Stimulated activated CD4-positive, alpha-beta T cell treated with anti-CD3 and anti-CD28 coated beads, Interleukin-2, amount 100 ng/mL, for 48 hours (primary cell): ENCODE results near the gene NPHP3.

Experiments used
- DNase-seq, 2 donors: peaks; one replicate each; pipeline ENCODE4 v3.0.0-alpha.2; 2020

Gene NPHP3

DNA sequence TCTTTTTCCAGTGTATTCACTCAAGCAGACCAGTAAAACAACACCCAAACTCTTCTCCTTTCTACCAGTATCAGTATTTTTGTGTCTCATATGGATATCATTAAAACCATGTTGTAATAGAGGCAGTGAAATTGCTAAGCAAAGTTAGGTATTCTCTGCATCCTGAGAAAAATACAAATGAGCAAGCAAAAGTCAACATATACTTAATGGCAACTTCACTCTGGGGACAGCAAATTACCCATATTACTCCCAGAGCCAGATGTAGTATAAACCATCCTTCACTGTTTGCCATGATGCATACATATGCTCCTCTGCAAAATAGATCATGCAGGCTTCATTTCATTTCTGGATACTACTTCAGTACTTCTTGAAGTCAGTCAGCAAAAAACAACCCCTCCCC, 40.0 kb downstream of the NPHP3 start:
- DNase-seq = no peak

DNA sequence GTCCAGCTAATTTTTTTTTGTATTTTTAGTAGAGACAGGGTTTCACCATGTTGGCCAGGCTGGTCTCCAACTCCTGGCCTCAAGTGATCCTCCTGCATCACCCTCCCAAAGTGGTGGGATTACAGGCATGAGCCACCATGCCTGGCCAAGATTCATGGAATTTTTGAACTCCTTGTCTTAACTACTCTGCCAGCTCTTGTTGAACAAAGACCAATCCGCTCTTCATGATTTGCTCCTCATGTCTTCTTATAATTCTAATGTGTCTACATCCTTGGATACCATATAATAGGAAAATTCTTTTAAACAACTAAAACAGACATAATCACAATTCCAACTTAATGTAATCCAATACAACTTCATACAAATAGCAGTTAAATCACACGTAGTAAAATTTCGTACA, 40.8 kb downstream of the NPHP3 start:
- no peak for DNase-seq

DNA sequence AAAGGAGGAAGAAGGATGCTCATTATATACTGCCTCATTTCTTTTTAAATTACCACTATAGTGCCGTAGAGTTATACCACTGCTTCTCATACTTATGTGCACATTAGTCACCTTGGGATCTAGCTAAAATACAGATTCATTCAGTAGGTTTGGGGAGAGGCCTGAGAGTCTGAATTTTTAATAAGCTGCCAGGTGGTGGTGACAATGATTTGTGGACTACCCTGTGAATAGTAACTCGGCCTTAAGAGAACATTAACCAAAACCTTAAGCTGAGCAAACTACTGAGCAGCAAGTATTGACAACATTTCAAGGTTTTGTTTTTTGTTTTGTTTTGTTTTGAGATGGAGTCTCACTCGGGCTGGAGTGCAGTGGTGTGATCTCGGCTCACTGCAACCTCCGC, 42.3 kb downstream of the NPHP3 start:
- no peak for DNase-seq

DNA sequence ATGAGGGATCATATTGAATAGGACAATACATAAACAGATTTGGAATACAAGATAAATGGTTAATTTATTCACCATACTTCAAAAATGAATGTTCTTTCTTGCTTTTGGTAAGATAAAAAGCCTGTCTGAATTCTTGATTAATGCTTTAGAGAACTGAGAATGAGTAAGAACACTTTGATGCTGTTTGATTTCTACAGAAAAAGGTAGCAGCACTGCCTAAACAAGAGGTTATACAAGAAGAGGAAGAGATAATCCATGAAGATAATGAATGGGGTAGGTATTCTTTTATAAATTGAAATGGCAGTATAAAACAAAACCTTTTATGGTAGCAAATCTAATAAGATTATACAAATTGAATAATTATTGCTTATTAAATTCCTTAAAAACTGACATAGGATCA, 46.8 kb downstream of the NPHP3 start:
- DNase-seq = no peak

DNA sequence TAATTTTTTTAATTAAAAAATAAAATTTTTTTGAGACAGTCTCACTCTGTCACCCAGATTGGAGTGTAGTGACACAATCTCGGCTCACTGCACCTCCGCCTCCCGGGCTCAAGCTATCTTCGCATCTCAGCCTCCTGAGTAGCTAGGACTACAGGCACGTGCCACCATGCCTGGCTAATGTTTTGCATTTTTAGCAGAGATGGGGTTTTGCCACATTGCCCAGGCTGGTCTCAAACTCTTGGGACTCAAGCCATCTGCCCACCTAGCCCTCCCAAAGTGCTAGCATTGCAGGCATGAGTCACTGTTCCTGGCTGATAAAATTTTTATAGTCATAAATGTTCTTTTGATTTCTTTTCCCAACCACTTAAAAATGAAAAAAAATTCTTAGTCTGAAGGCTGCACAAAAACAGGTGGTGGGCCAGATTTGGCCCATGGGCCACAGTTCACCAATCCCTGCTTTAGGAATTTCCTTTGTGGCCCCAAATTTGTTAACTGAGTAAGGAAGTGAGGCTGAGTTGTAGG, 52.9 kb downstream of the NPHP3 start:
- no peak for DNase-seq

DNA sequence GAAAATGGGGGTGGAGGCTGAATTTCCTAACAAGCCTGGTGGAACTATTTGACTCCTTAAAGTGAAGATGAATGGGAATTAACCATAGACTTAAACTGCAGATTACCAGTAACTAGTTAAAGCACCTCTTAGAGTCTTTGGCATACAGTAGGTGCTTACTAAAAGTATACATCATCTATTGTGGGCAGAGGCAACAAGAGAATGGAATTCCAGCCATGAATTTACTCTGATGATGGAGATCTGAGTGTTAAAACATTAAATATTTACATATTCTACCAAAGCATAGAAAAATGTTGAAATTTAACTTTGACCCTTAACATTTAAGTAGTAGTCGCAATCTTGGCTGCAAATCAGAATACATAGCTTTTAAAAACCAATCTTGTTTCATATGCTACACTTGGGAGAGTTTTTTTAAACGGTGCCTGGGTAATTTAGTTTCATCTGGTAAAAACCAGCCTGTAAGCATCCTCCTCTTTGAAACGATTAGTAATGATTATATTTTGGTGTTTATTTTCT, 56.9 kb downstream of the NPHP3 start:
- DNase-seq = no peak

DNA sequence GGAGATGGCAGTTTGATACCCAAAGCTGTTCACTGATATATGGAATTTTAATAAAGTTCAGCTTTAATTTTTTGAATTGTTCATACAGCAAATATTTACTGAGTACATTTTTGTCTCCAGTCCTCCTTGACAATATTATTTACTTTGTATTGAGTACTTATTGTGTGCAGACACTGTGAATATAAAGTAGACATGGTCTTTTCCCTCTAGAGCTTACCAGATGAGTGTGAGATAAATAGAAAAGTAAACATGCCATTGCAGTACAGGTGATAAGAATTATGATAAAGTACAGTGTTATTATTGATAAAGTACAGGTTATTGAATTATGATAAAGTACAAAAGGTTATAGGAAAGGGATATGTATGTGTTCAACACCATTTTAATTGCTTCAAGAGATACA, 60.0 kb downstream of the NPHP3 start:
- DNase-seq = no peak

DNA sequence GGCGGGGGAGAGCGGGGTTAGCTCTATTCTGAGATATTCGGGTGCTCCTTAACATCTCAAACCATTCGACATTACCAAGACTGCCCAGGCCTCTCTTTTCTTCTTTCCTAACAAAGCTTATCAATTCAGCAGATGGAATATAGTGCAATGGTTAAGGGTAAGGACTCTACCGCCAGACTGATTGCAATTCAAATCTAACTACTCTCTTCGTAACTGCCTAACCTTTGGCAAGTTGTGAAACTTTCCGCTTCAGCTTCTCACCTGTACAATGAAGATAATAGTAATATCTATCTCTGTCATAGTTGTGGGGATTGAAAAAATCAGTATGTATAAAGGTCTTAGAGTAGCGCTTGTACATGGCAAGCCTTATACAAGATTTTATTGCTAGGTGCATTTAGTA, 61.1 kb downstream of the NPHP3 start:
- DNase-seq = no peak

DNA sequence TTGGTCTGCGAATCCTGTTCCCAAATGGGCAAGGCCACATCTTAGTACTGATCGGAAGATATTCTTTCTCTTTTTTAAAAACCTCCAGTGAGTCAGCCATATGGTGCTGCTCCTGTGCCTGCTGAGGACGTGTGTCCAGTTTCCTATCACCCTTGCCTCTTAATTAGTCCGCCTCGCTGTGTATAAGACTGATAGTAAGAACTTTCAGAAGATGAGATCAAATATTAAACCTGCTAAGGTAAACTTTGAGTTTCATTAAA, 61.5 kb downstream of the NPHP3 start:
- no peak for DNase-seq

DNA sequence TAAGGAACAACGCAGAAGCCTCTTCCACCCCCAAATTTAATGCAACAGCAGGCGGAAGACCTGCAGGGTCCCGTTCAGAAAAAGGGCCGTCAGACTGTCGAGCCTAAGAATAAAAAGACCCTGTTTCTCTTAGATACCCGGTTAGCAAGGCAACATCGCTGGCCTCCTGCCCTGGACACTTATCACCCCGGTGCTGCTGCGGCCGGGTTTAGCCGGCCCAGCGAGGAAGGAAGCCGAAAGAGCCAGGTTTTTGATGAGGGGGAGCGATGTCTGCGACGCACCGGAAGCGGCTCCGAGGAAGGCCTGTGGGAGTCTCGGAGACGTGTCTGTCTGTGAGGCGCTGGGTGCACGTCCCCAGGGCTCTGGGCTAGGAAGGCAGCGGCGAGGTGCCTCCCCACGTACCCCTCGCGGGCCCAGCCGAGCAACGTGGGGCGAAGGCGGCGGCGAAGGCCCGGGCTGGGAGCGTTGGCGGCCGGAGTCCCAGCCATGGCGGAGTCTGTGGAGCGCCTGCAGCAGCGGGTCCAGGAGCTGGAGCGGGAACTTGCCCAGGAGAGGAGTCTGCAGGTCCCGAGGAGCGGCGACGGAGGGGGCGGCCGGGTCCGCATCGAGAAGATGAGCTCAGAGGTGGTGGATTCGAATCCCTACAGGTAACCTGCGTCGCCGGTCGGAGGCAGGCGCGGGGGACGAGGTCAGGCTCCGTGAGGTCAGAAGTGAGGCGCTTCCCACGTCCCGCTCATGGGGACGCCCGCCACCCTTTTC, 62.0 kb downstream of the NPHP3 start, which contains the start of gene UBA5:
Gene UBA5, plus strand, starts transcription at position 278 of the 759 bp plus-strand sequence. Its CDS starts 209 bp downstream, at position 487.
- peak; percentile 59 to 61 for DNase-seq

DNA sequence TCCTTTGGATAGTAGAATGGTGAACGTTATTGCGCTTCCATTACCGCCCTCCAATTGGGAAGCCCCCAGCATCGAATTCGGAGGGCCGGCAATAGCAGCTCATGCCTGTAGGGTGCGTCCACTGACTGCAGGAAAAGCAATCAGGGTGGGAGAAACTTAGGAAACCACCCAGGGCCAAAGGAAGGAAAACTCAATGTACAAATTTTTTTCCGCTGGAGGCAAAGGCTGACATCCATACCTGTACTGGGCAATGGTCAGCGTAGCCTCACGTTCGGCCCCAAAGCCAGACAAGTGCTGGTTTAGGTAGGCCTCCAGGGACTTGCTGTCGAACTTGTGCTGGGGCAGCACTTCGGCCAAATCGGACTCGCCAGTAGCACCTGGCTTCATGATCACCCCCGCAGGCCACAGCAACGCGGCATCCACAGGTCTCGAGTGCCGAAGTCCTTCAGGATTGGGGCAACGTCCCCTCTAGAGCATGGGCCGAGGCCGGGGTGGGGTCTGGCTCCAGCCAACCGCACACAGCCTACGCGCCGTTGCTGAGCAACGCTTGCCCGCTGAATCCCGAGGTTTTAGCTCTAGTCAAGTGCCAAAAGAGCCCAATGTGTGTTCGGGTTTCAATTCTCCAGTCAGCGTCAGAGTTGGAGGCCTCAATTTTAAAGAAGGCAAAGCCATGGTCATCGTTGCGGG, 62.7 kb downstream of the NPHP3 start, which contains the start of gene ACAD11:
Gene ACAD11, minus strand, starts transcription at position 445 of the 687 bp plus-strand sequence. Its CDS starts 58 bp downstream, at position 387.
- peak; percentile 5 to 33 for DNase-seq

DNA sequence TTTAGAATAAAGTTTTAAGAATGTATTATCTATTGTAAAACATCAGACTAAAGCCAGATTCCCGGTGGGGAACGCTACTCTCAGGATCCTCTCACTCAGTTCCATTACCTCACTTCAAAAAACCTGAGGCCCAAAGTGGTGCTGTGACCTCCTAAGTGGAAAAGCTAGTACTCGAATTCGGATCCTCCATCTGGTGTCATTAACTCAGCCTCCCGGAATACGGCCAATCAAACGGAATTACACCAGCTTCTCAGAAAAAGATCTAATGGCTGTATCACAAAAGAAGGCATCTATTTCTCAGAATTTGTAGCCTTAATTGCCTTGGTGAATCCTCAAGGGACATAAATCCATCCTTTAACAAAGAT, 63.2 kb downstream of the NPHP3 start:
- DNase-seq = no peak

DNA sequence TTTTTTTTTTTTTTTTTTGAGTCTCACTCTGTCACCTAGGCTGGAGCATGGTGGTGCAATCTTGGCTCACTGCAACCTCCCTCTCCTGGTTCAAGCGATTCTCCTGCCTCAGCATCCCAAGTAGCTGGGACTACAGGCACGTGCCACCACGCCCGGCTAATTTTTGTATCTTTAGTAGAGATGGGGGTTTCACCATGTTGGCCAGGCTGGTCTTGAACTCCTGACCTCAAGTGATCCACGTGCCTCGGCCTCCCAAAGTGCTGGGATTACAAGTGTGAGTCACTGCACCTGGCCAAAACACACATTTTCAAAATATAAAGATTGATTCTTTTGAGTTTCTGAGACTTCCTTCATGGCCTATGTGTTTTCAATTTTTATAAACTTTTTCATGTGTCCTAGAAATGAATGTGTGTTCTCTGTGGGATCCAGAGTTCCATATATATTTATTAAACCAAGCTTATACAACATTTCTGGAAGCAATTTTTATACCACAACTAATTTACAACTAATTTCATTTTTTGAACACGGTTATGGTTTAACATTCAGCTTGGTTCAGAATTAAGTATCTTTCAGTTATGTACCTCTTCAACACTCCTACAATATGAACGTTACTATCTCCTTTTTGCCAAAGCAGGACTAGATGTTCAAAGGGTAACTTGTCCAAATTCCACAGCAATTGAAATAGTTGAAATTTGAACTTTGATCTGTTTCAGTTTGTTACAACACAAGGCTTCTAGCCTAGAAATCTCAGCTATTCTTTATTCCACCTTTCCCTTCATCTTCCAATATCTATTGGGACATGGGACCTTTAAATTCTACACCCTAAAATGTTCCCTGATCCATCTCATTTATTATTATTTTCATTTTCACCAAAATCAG, 64.1 kb downstream of the NPHP3 start:
- DNase-seq = no peak

DNA sequence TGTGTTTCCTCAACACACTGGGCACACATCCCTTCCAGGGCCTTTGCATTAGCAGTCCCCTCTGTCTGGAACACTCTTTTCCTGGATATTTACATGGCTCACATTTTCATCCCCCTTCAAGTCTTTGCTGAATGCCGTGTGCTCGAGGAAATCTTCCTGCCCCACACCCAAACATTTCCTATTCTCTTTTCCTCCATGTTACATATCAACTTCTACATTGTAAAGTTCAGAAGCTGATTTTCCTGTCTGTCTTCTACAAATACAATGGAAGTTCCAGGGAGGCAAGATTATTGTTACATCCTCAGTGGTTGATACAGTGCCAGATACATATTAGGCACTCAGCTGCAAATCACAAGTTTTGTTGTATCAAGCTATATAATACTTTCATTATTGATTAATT, 66.7 kb downstream of the NPHP3 start:
- DNase-seq = no peak

DNA sequence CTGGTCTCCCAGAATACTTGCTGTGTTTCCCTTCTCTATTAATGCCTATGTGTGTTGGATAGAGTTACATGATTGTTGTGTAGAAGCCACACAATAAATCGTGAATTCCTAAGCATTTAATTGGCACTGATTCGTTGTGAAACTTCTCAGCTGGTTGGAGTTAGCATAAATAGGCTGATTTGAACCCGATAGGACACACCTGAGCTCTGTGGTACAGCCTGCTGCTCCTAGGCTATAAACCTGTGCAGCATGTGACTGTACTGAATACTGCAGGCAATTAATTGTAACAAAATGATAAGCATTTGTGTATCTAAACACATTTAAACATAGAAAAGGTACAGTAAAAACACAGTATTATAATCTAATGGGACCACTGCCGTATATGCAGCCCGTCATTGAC, 67.5 kb downstream of the NPHP3 start:
- DNase-seq = no peak

DNA sequence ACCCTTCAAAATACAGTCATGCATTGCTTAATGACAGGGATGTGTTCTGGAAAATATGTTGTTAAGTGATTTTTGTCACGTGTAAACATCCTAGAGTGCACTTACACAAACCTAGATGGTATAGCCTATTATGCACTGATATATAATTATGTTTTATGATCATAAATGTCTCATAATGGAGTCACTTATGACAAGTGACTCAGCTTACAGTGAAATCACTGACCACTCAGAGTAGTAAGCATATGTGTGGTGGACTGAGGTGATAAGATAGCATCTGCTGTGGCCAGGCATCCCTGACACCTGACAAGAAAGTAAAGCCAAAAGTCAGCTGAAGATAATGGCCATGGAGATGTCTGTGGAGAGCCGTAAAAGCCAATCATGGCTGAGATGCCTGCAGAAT, 68.0 kb downstream of the NPHP3 start:
- DNase-seq = no peak

DNA sequence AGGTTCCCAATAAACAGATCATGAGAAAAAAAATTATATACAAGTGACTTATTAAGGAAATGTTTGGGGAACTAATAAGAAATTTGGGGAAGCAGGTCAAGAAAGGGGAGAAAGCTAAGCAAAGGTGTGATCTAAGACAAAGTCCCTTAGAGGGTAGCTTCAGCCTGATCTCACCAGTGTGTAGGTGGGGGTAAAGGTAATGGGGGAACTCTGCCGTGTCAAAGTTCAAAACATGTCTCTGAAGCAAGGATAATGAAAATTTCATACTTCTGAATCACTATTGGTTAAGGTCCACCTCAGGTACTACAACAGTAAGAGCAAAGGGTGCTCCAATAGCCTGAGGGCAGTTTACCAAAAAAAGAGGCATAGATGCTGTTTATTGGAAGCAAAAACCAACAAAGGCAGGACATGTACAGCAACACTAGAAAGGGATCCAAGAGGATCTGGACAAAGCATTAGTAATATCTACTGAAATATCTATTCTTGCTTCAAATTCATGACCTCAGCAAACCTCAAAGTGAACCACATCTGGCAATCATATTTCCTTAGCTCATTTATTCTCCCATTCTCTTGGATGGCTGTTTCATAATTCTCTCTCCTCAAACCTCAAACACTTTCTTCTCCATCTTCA, 69.5 kb downstream of the NPHP3 start:
- no peak for DNase-seq

DNA sequence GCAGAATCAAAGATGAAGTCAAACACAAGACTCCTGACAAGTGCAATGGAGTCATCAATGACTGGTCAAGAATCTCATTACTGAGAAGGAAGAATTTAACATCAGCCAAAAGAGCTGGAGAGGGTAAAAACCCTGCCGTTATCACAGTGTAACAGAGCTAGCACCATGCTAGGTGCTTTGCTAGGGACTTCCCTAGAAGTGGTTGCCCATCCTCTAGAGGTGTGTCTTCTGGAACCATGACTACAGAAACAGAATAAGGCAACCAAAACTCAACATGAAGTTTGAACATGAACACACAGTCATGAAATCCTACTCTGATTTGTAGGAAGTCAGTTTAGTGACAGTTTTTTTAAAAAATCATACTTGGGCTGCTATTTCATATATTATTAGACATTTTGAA, 72.1 kb downstream of the NPHP3 start:
- DNase-seq = no peak

DNA sequence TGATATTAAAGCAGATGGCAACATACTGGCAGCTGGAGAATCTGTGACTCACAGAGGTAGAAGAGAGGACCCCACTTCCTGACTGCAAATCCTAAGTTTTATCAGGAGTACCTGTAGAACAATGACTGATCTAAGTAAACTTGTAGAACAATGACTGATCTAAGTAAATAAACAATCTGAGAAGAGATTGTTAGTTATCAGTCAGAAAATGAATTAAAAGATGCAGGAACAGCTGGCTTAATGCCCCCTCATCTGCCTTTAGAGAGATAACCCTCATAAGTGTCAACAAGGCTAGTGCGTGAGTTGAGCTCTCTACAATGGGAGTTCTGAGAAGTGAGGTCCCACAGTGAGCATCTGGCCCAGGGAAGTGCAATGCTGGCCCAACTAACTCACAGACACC, 77.2 kb downstream of the NPHP3 start:
- DNase-seq = no peak

DNA sequence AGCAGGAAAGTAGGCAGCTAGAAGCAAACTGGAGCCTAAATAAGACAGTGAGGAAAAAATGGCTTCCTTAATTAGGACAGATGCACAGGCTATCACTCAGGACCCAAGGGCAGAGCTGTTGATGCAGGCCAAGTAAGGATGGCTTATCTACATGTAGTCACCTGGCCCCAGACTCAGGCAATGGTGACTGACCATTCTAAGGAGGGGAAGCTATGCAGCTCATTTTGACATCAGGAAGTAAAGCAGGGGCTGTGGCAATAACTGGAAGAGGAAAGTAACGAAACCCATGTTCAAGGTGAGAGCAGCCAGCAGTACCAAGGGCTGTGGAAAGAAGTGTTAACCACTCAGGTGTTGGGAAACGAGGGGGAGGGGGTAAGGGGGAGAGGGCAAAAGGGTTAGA, 78.8 kb downstream of the NPHP3 start:
- no peak for DNase-seq

DNA sequence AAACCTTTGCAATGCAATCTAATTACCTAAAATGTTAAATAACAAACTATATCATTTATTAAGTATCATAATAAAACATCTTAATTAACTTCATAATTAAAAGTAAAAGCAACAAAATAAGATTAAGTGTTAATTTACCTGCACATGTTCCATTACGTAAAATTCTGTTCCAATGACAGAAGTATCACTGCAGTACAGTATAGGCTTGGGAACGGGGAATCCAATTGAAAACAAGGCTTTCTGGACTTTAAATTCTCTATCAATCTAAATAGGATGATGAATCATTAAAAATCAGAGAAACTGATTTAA, 79.7 kb downstream of the NPHP3 start:
- no peak for DNase-seq

DNA sequence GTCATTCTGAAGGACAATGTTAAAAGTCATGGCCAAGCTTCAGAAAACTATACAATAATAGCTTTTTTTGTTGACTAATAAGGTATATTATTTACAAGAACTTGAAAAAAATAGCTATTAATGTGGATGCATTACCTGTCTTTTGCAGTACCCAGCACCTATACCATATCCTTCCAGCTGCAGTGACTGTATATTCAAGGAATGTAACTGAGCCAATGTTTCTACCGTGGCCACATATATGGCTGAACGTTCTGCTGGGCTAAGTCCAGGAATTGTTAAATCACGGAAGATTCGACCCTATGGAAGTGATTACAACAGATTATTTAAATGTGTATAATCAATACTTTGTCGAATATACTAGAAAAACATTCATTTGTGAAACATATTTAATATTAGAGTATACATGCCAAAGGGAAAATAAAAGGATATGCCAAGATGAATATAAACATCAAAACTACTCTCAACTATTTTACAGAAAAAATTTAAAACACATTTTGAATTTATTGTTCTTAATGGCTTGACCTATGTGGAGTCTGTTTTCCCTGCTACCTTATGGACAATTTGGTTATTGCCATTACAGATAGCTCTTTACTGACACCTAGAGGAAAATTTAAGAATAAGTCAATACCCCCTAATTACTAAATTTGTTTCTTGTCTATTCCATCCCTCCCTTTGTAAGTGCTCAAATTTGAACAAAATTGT, 80.2 kb downstream of the NPHP3 start:
- DNase-seq = no peak
